Skeletal muscle satellite cell (primary cell): ENCODE data around the gene GNG12.

Experiments used
- H3K27me3 ChIP-seq: 2 replicates; pipeline ENCODE4 v1.7.0; 2013; ENCODE audit warnings: low read length; ENCODE audit not compliant: control insufficient read depth, insufficient read depth
- H3K36me3 ChIP-seq: 2 replicates; pipeline ENCODE4 v1.7.0; 2013; ENCODE audit warnings: mild to moderate bottlenecking, control low read depth, low read length; ENCODE audit not compliant: insufficient read depth
- H3K4me1 ChIP-seq: 2 replicates; pipeline ENCODE4 v1.7.0; 2013; ENCODE audit warnings: low read length; ENCODE audit not compliant: control insufficient read depth, insufficient read depth
- H3K4me2 ChIP-seq: 2 replicates; pipeline ENCODE4 v1.7.0; 2013; ENCODE audit warnings: mild to moderate bottlenecking, low read length
- H3K4me3 ChIP-seq: 2 replicates; pipeline ENCODE4 v1.7.0; 2013; ENCODE audit warnings: low read length
- H3K9ac ChIP-seq: 2 replicates; pipeline ENCODE4 v1.7.0; 2013; ENCODE audit warnings: mild to moderate bottlenecking, low read depth, low read length, moderate library complexity
- H3K9me3 ChIP-seq: replicated peaks from 2 replicates; pipeline ENCODE4 v1.7.0; 2013; ENCODE audit warnings: mild to moderate bottlenecking, control low read depth, low read length

The GNG12 gene

GRCh38 chr1:67812226-67812625, 21.0 kb downstream of the GNG12 start:
- Histone ChIP-seq H3K9me3 (no peaks in the 10 kb centered on the region), H3K4me2 (no peak overlapping the region), H3K36me3 (peaks cover 8% of the 10 kb centered on the region), H3K4me3 (no peak overlapping the region), H3K27me3 (no peaks in the 10 kb centered on the region), H3K9ac (no peak overlapping the region), H3K4me1 (peaks cover 29% of the 10 kb centered on the region)

GRCh38 chr1:67811781-67812180, 21.5 kb downstream of the GNG12 start:
- Histone ChIP-seq H3K36me3 (peaks cover 8% of the 10 kb centered on the region), H3K27me3 (no peaks in the 10 kb centered on the region), H3K9ac (no peak overlapping the region), H3K9me3 (no peaks in the 10 kb centered on the region), H3K4me3 (no peak overlapping the region), H3K4me1 (peaks cover 29% of the 10 kb centered on the region), H3K4me2 (no peak overlapping the region)

DNA sequence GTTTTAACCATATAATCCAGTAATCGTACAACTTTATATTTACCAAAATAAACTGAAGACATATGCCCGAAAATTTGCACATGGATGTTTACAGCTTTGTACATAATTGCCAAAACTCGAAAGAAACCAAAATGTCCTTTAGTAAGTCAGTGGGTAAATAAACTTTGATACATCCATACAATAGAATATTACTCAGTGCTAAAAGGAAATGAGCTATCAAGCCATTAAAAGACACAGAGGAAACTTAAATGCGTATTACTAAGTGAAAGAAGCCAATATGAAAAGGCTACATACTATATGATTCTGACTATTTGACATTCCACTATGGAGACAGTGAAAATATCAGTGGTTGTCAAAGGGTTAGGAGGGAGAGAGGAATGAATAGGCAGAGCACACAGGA, 23.4 kb downstream of the GNG12 start:
- no peak overlapping the region for H3K9ac ChIP-seq
- no peak overlapping the region for H3K4me3 ChIP-seq
- no peaks in the 10 kb centered on the region for H3K9me3 ChIP-seq
- peaks cover 2% of the 10 kb centered on the region for H3K36me3 ChIP-seq
- H3K4me2 ChIP-seq = no peak overlapping the region
- peaks cover 23% of the 10 kb centered on the region for H3K4me1 ChIP-seq
- no peaks in the 10 kb centered on the region for H3K27me3 ChIP-seq

- Histone ChIP-seq H3K4me1 (peaks cover 18% of the 10 kb centered on the region), H3K9ac (no peak overlapping the region), H3K4me2 (no peak overlapping the region), H3K4me3 (no peak overlapping the region), H3K36me3 (peaks cover 2% of the 10 kb centered on the region), H3K9me3 (no peaks in the 10 kb centered on the region), H3K27me3 (no peaks in the 10 kb centered on the region)
Observed at GRCh38 chr1:67807282-67807681, 26.0 kb downstream of the GNG12 start.

- no peak overlapping the region for H3K9ac ChIP-seq
- H3K4me2 ChIP-seq = no peak overlapping the region
- no peaks in the 10 kb centered on the region for H3K27me3 ChIP-seq
- no peaks in the 10 kb centered on the region for H3K36me3 ChIP-seq
- no peaks in the 10 kb centered on the region for H3K9me3 ChIP-seq
- H3K4me1 ChIP-seq = peaks cover 27% of the 10 kb centered on the region
- no peak overlapping the region for H3K4me3 ChIP-seq
Observed at GRCh38 chr1:67804710-67805109, 28.6 kb downstream of the GNG12 start.

- Histone ChIP-seq H3K36me3 (no peaks in the 10 kb centered on the region), H3K9ac (no peak overlapping the region), H3K27me3 (no peaks in the 10 kb centered on the region), H3K4me1 (peaks cover 27% of the 10 kb centered on the region), H3K9me3 (no peaks in the 10 kb centered on the region), H3K4me3 (no peak overlapping the region), H3K4me2 (peak overlapping the region; percentile 20)
Observed at GRCh38 chr1:67803380-67804279, 29.6 kb downstream of the GNG12 start.

GRCh38 chr1:67802565-67802964, 30.7 kb downstream of the GNG12 start:
- no peaks in the 10 kb centered on the region for H3K36me3 ChIP-seq
- H3K27me3 ChIP-seq = no peaks in the 10 kb centered on the region
- no peak overlapping the region for H3K9ac ChIP-seq
- no peaks in the 10 kb centered on the region for H3K9me3 ChIP-seq
- no peak overlapping the region for H3K4me2 ChIP-seq
- H3K4me3 ChIP-seq = no peak overlapping the region
- H3K4me1 ChIP-seq = peaks cover 27% of the 10 kb centered on the region

DNA sequence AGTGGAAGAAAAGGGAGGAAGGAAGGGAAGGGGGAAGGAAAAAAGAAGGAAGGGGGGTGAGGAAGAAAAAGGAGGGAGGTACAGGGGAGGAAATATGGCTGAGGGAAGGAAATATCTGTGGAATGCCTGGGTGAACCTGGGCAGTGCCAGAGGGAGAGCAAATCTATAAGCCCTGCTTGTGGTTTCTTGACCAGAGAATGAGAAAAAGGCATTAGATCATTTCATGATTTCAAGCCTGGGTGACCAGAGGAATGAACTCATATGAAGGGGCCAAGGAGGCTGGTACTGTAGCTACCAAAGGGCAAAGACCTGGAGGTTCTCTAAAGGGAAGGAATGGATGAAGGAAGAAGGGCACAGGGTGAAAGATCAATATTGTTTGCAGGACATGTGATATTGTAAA, 31.4 kb downstream of the GNG12 start:
- Histone ChIP-seq H3K4me1 (peaks cover 27% of the 10 kb centered on the region), H3K4me3 (no peak overlapping the region), H3K9me3 (no peaks in the 10 kb centered on the region), H3K9ac (no peak overlapping the region), H3K27me3 (no peaks in the 10 kb centered on the region), H3K4me2 (no peak overlapping the region), H3K36me3 (no peaks in the 10 kb centered on the region)

DNA sequence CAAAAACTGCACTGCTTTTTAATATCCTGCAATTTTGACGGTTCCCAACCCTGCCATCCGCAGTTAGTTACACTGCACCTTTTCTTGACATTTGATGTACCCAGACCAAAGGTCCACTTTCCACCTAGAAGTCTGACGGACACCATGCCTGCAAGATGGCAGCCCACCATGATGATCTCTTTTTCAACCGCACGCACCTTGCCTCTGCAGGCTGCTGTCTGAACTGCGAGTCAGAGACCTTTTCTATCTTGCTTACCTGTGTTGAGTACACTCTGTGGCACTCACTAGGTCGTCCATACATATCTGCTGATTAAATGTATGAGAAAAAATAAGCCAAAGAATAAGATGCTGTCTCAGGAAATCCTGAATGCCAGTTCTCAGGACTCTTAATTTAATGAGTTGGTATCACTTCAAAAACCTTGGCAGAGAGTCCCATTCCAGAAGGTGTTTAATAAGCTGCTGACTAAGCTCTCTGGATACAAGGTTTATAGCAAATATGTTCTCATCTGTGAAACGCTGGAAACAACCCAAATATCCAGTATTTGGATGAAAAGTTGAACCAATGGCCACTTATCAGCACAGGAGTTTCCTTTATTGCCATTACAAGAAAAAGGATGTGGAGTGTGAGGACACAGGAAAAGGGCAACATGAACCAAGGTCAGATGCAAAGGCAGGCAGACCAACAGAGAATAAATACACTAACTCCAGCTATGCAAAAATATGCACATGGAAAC, 37.9 kb downstream of the GNG12 start:
- H3K36me3 ChIP-seq = no peaks in the 10 kb centered on the region
- H3K4me3 ChIP-seq = no peak overlapping the region
- peaks cover 44% of the 10 kb centered on the region for H3K4me1 ChIP-seq
- no peaks in the 10 kb centered on the region for H3K9me3 ChIP-seq
- H3K4me2 ChIP-seq = no peak overlapping the region
- no peaks in the 10 kb centered on the region for H3K27me3 ChIP-seq
- no peak overlapping the region for H3K9ac ChIP-seq

DNA sequence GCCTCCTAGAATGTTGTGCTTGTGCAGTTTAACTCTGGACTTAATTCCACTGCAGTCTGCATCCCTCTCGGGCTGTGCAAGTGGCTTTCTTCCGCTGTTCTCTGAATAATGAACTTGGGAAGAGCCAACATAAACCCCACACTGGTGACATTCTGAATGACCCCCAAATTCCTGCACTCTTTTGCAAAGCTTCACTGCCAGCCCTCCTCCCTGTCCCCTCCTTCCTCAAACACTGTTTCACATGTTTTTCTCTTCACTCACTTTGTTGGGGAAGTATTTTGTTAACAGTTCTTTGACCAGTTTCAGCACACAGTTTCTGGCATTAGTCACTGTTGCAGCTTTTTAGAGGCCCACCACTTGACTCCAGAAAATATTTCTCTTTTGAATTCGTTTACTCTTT, 39.7 kb downstream of the GNG12 start:
- Histone ChIP-seq H3K36me3 (no peaks in the 10 kb centered on the region), H3K4me1 (peaks cover 44% of the 10 kb centered on the region), H3K4me2 (peak overlapping the region; percentile 82), H3K27me3 (no peaks in the 10 kb centered on the region), H3K9me3 (no peaks in the 10 kb centered on the region), H3K9ac (peak overlapping the region; percentile 80), H3K4me3 (peak overlapping the region; percentile 17)

GRCh38 chr1:67792741-67793458, 40.4 kb downstream of the GNG12 start:
- Histone ChIP-seq H3K4me2 (peak overlapping the region; percentile 82), H3K27me3 (no peaks in the 10 kb centered on the region), H3K9ac (peak overlapping the region; percentile 80), H3K36me3 (no peaks in the 10 kb centered on the region), H3K4me1 (peaks cover 47% of the 10 kb centered on the region), H3K4me3 (peak overlapping the region; percentile 51), H3K9me3 (no peaks in the 10 kb centered on the region)
